IPS-18c (cell line): Measurements from ENCODE around the gene MSH2.
A peak's percentile ranks its signal among the peaks of the same experiment; 100 is the strongest.

Experiments
- H3K4me3 ChIP-seq: 2 replicates; pipeline ENCODE4 v1.7.0; 2013; ENCODE audit warnings: low read depth, mild to moderate bottlenecking, low read length, moderate library complexity; ENCODE audit not compliant: insufficient read depth
- H3K9me3 ChIP-seq: one replicate; pipeline ENCODE4 v1.6.1; 2013; ENCODE audit warnings: mild to moderate bottlenecking, low read length, moderate library complexity; ENCODE audit not compliant: control insufficient read depth, insufficient read depth

Gene MSH2

GRCh38 chr2:47512581-47513083, 109.7 kb downstream of the MSH2 start:
- Histone ChIP-seq H3K9me3 (peaks cover 2% of the 10 kb centered on the region), H3K4me3 (no peak overlapping the region)

GRCh38 chr2:47513981-47514520, 111.1 kb downstream of the MSH2 start:
- Histone ChIP-seq H3K4me3 (no peak overlapping the region), H3K9me3 (peaks cover 2% of the 10 kb centered on the region)

DNA sequence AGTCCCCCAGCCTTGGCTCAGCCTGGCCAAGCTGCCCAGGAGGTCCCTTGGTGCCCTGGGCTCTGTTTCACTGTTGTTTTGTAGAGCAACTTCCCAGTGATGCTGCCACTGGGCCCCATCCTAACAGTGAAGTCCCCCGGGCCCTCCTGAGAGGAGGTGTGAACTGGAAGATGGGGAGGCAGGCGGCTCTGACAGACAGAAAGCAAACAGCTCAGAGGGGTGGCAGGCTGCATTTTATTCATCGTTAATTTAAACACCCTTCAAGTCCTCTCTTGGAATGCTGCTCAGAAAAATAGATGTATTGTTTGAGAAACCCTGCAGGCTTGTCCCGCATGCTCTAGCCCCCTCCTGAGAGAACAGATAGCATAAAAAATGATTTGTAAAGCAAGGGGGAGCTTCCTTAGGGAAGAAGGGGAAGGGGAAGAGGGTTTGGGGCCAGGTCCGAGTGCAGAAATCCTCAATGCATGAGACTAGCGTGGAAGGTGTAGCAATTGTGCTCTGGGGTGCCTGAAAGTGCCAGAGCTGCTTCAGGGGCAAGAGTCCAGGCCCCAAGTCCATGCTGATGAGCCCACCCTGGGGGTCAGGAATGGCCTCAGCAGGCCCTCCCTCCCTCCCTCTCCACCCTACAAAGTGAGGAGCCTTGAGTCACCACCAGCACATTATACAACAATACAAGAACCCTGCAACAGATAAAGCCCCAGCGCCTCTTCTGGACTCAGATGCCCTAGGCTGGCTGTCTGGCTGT, 113.6 kb downstream of the MSH2 start:
- H3K4me3 ChIP-seq = no peak overlapping the region
- H3K9me3 ChIP-seq = peaks cover 2% of the 10 kb centered on the region

- Histone ChIP-seq H3K9me3 (no peaks in the 10 kb centered on the region), H3K4me3 (no peak overlapping the region)
Observed at GRCh38 chr2:47518497-47519146, 115.7 kb downstream of the MSH2 start.

GRCh38 chr2:47519147-47519537, 116.2 kb downstream of the MSH2 start:
- no peaks in the 10 kb centered on the region for H3K9me3 ChIP-seq
- no peak overlapping the region for H3K4me3 ChIP-seq

GRCh38 chr2:47519604-47520301, 116.8 kb downstream of the MSH2 start:
- Histone ChIP-seq H3K4me3 (no peak overlapping the region), H3K9me3 (no peaks in the 10 kb centered on the region)

GRCh38 chr2:47520302-47520630, 117.3 kb downstream of the MSH2 start:
- H3K4me3 ChIP-seq = peak overlapping the region; percentile 9; the same call in 1 of the 2 replicates
- H3K9me3 ChIP-seq = no peaks in the 10 kb centered on the region

DNA sequence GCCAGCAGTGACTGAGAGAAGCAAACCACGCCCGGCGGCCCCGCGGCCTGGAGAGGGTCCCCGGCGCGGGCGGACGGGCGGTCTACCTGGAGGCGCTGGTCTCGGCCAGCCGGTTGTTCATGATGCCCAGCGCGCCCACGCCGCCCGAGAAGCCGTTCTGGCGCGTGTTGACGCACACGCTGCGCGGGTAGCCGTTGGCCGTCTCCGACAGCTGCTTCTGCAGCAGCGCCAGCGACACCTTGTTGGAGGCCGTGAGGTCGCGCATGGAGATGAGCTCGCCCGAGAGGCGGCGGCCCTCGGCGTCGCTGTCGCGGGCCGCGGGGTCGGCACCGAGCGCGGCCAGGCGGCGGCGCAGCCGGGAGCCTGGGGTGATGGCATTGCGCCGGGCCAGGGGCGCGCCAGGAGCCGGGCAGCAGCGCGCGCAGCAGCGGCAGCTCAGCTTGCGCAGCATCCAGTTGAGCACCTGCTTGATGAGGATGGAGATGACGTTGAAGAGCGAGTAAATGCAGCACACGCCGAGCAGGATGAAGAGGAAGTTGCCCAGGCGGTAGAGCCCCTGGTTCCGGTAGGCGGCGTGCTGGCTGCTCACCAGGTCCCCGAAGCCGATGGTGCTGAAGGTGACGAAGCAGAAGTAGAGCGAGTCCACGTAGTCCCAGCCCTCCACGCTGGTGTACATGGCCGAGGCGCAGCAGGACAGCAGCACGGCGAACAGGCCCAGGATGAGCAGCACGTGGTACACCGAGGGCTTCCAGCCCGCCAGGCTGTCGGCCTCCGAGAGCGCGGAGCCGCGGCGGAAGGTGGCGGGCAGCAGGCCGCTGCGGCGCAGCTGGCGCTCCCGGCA, 118.1 kb downstream of the MSH2 start:
- H3K9me3 ChIP-seq = no peaks in the 10 kb centered on the region

GRCh38 chr2:47521666-47522285, 118.8 kb downstream of the MSH2 start:
- Histone ChIP-seq H3K9me3 (no peaks in the 10 kb centered on the region), H3K4me3 (no peak overlapping the region)

More for the DNA sequence above, 118.1 kb downstream of the MSH2 start:
- H3K4me3 ChIP-seq = no peak overlapping the region; the same call in 1 of the 2 replicates

DNA sequence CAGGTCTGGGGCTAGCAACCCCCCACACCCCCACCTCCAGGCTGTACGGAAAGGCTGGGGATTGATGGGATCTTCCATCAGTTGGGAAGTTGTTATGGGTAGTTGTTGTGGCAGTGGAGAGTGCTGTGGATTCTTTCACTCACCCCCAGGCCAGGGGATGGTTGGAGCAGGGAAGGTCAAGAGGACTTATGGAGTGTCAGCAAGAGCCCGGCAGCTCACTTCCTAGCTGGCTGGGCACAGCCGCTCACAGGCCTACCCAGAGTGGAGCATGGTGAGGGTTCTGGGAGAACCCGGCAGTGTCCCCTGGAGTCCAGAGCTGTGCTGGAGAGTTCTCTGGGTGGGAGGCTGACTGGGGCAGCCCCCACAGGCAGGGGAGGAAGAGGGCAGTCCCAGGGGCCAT, 122.2 kb downstream of the MSH2 start:
- H3K4me3 ChIP-seq = no peak overlapping the region
- H3K9me3 ChIP-seq = no peaks in the 10 kb centered on the region

DNA sequence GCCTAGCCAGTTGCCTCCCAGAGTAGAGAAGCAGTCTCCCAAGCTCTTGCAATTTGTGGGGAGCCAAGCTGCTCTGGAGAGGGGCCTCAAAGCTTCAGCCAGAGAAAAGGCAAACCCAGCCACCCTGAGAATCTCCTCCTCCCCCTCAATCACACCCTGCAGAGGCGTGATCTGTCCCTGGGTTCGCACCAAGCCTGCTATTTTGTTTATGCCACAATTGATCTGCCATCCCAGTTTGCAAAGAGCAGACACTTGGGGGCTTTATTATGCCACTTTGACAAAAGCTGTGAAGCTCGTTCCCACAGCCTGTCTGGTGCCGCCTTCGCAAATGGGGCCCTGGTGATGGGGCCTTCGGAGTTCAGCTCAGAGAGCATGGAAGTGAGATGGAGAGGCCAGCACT, 125.5 kb downstream of the MSH2 start:
- H3K4me3 ChIP-seq = no peak overlapping the region
- no peaks in the 10 kb centered on the region for H3K9me3 ChIP-seq

DNA sequence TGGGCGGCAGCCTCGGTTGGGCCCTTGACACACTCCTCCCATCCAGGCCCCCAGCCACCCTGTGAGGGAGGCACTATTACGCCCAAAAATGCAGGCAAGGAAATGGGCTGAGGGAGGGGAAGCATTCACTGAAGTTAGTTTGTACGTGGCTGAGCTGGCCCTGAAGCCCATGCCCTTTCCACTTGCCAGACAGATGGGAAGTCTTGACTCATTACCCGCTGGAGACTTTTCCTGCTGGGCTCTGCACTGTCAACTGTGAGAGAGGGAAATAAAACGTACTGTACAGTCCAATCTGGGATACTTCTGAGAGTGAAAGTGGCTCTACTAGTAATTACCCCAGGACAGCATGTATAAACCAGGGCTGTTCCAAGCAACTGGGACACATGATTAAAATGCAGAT, 125.9 kb downstream of the MSH2 start:
- H3K4me3 ChIP-seq = no peak overlapping the region

GRCh38 chr2:47530105-47530760, 127.3 kb downstream of the MSH2 start:
- Histone ChIP-seq H3K4me3 (no peak overlapping the region), H3K9me3 (no peaks in the 10 kb centered on the region)

More for the DNA sequence above, 125.9 kb downstream of the MSH2 start:
- H3K9me3 ChIP-seq = no peaks in the 10 kb centered on the region

GRCh38 chr2:47531378-47532042, 128.6 kb downstream of the MSH2 start:
- no peak overlapping the region for H3K4me3 ChIP-seq
- no peaks in the 10 kb centered on the region for H3K9me3 ChIP-seq
